GM21529 (cell line): ENCODE data around the gene PHKG2.

ENCODE experiments used
- ATAC-seq: cut with Tn5 transposase; IDR thresholded peaks from one replicate; pipeline ENCODE4 v1.9.1; 2021; ENCODE audit not compliant: unreplicated experiment

Gene PHKG2

GRCh38 chr16:30773826-30774225 lies 25.6 kb downstream of the PHKG2 start:
- no peak for ATAC-seq

DNA sequence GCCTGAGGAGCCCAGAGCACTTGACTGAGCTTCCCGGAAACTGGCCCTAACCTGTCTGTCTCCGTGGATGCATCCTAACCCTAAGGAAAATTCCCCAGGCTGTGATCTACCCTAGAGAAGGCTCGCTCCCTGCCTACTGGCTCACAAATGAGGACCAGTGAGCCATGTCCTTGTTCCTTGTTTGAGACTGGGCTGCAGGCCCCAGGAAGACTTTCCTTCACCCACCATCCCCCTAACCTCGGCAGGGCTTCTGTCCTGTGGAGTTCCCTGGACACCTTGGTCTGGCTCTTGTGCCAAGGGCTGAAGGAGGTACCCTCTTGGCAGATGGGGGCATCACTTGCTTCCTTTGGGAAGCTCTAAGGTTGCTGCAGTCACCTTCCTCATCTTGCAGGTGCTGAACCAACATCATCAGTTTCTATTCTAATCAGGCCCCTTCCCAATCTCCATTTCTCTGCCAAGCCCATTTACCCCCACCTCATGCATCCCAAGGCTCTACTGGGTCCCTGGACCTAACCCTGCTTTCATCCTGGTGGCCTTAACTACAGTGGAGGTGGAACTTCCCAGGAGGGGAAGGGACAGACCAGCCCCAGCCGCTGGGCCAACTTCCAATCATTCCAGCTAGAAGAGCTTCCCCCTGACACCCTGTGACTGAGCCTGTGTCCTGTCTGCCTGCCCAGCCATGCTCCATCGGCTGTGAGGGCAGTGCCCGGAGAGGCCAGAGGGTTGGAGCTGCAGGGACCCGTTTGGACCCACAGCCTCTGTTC lies 26.3 kb downstream of the PHKG2 start:
- ATAC-seq, result no peak

GRCh38 chr16:30775131-30775391 lies 26.8 kb downstream of the PHKG2 start:
- no peak for ATAC-seq

DNA sequence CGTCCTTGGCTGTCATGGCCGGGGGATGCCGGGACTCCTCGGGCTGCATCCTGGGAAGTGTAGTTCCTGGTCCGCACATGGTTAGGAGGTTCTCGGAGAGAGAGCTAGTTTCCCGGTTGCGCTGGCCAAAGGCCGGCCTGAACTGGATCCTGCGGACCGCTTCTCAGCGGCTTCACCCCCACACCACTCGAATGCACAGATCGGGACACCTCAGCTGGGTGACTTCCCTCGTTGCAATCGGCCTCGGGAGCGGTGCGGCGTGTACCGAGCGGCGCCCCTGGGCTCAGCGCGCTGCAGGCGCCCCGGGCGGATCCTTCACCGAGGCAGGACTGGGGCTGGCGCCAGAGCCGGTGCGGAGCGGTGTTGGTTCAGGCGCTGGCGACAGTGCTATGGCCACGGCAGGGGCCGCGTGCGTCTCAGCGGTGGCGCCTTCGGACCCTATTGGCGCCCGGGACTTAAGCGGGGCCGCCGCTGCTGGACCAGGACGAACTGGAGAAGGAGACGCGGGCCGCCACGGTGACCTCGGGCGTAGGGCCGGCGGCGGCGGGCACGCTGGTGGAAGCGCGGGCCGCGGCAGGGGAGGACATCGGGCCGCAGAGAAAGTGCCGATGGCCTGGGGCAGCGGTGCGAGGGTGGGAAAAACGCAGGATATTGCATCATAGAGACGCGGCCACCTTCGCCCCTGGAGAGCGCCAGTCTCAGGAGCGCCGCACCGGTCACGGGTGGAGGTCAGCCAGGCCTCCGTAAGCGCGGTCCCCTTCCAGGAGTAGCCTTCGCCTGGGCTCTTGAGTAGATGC lies 27.4 kb downstream of the PHKG2 start:
- peak; percentile 67 for ATAC-seq

DNA sequence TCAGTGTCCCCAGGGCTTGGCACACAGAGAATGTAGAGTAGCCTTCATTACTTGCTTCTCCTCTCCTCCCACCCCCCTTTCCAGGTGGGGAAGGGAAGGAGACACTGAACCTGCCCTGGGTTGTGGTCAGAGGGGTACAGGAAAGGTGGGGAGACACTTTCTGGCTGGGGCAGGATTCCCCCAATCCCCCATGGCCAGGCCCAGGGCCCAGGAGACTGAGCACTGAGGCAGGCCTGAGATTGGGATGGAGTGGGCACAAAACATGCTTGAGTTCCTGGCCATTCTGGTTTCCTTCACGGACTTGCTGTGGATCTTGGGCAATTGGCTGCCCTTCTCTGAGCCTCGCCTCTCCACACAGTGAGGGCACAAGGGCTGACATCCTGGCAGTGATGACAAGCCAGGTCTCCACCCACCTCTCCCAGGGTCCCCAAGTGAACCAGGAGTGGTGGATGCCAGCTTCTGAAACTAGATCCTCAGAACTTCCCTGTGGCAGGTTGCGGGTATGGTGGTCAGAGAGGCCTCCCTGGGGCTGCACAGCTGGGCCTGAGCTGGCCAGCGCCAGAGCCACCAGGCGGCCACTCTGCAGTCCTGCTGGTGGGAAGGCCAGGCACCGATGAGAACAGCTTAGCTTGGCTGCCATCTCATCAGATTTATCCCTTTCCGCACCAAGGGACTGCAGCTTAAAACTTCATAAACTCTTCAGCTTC lies 29.5 kb downstream of the PHKG2 start:
- ATAC-seq, result no peak

DNA sequence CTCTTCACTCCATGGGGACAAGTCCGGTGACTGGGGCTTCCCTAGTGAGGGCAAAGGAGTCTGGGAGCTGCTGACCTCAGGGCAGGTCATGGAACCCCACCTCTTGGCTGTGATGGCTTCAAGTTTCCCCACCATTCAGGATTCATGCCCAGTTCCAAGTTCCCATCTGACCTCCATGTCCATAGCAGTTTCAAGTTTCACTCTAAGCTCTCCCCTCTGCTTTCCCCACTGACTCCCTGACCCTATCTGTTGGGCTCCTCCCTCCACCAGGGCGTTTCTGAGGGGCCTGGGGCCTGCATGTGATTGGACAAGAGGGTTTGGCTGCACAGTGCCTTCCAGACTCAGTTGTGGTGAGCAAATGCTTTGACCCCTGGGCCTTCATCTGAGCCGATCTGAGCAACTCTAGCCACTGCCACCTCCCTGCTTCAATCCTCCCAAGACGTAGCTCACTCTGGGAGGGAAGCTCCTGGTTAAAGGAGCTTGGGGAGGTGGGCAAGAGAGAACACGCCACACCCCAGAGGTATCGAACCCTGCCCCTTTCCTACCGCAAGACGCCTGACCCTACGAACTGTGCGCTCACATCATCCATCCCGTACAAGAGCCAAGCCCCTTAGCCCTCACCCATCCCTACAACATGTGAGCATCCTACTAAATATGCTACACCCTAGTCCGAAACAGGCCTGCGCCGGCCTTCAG lies 30.5 kb downstream of the PHKG2 start:
- ATAC-seq, result no peak

GRCh38 chr16:30779596-30779995 lies 31.4 kb downstream of the PHKG2 start:
- ATAC-seq, result no peak

GRCh38 chr16:30780021-30780420 lies 31.8 kb downstream of the PHKG2 start:
- ATAC-seq, result no peak

- ATAC-seq, result no peak
Observed at GRCh38 chr16:30780549-30780948, 32.3 kb downstream of the PHKG2 start.

GRCh38 chr16:30782486-30783279 lies 34.5 kb downstream of the PHKG2 start:
- ATAC-seq, result no peak

- ATAC-seq, result no peak
Observed at GRCh38 chr16:30783280-30784109, 35.3 kb downstream of the PHKG2 start.

DNA sequence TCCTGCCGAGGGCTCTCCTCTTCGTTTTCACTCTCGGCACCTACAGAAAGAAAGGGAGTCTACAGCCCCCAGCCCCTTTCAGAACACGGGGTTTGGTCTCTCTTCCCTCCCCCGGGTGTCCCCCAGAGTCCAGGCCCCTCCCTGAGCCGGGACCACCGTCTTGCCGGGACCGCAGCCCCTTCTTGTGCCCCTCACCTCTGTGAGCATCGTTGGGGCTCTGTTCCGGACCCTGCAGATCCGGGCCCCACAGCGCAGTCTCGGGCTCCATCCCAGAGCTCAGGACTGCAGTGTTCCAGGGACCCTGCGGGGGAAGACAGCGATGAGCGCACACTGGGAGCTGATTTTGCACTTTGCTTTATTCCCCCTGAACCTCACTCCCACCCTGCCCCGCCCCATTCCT lies 36.0 kb downstream of the PHKG2 start:
- ATAC-seq, result no peak

DNA sequence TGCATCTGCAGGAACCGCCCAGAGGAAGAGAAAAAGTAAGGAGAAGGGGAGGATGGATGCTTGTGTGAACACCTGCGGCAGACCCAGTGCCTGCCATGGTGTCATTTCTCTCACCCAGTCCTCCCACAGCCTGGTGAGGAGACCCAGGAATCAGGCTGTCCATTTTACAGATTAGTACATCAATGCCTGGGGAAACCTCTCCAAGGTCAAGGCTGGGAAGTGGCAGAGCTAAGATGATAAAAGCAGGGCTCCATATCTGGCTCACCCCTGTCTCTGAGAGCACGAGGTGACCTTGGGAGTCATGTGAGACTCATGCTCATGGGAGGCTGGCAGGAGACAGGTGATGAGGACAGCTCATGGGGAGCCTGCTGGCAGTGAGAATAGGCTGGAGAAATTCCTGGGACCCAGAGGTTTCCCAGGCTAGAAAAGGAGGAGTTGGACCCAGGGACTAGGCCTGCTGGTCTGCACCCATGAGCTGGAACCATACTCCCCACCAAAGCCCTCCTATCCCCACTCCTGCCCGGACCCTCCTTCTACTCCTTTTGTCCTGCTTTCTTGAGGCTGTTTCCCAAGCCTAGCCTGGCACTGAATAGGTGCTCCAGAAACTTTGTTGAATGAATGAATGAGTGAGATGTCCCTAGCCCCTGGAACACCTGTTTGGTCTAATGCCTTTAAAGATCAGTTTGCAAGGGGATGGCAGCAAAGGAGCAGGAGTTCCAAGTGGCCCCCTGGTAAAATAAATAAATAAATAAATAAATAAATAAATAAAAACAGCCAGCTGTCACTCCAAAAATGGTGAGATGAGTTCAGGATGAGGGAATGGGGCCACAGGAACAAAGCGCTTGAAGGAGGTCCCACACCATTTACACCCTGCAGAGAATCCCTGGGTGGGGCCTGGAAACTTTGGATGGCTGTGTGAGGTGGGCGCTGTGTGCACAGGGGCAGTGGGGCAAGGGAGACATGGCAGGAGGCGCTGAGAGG lies 37.2 kb downstream of the PHKG2 start:
- no peak for ATAC-seq

GRCh38 chr16:30786115-30786935 lies 38.1 kb downstream of the PHKG2 start:
- no peak for ATAC-seq

GRCh38 chr16:30786936-30787612 lies 38.8 kb downstream of the PHKG2 start, which contains the start of gene ZNF629:
ZNF629 (minus strand) TSS chr16:30787205; CDS start chr16:30784482, 2,723 bp downstream.
- ATAC-seq, result no peak

- ATAC-seq, result no peak
Observed at GRCh38 chr16:30787613-30788378, 39.6 kb downstream of the PHKG2 start.
